Caki2 (cell line): ENCODE results near the gene CSF3R. TPM values are rescaled to one million over a fixed set of nuclear protein-coding genes. Genes with fewer than 3 reads are reported as not detected.
"Not testable (repeated sequence)": the region's sequence is repeated elsewhere in the genome, so short reads cannot be mapped to it uniquely, and the experiment has no call there.

ENCODE experiments used
- DNase-seq: peaks from one replicate; pipeline ENCODE4 v3.0.0-alpha.2; 2015; ENCODE audit warnings: low read depth
- in situ Hi-C: cut with HindIII; loops from 2 replicates; pipeline ENCODE4 v1.10.0; 2016; ENCODE audit warnings: low sequenced_read_pairs, low pct_unique_long_range_greater_than_20kb, mixed read lengths
- total RNA-seq: library from RNA; depleted of rRNA; stranded (reverse); fragments of >200 nt; shearing (Covaris generic); gene quantifications from 2 replicates; pipeline ENCODE4 v1.2.3, GENCODE V29; 2014; ENCODE audit warnings: low replicate concordance

Gene CSF3R
- total RNA-seq, 1 experiment from 2014 or later: not detected

DNA sequence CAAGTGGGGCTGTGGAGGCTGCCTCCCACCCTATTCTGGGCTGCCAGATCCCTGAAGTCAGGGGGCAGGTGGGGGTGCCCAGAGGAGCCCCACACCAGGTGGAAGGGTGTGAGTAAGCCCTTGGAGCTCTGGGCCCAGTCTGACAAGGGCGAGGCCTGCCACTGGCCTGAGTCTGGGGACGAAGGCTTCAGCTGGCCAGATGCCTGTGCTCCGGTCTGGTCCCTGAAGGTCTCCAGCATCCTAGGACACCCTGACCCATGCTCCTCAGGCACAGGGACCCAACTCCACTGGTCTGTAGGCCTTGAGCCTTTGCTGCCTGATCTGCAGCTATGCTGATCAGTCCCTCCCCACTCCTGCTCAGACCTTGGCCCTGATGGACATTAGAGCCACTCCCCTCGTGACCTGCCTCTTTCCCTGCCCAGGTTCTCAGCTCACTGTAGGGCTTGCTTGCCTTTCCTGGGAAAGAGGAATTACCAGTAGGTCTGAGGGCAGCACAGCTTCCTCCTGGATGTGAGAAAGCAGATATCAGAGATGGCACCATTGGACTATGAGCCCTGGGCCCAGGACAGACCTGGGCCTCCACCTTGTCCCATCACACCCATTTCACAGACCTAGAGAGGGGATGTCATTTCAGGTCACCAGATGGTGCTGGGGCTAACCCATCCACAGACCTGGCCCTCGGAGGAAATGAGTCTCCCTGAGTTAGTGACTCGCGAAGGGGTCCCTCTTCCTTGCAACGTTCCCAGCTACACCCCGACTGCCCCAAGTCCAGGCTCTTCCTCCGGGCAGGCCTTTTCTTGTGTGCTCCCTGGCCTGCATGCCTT, 32.8 kb upstream of the CSF3R start:
- in situ Hi-C loops: no loop called here
- no peak for DNase-seq

- in situ Hi-C loops: no loop called here
- no peak for DNase-seq
Measured at GRCh38 chr1:36514501-36514900, 31.8 kb upstream of the CSF3R start.

DNA sequence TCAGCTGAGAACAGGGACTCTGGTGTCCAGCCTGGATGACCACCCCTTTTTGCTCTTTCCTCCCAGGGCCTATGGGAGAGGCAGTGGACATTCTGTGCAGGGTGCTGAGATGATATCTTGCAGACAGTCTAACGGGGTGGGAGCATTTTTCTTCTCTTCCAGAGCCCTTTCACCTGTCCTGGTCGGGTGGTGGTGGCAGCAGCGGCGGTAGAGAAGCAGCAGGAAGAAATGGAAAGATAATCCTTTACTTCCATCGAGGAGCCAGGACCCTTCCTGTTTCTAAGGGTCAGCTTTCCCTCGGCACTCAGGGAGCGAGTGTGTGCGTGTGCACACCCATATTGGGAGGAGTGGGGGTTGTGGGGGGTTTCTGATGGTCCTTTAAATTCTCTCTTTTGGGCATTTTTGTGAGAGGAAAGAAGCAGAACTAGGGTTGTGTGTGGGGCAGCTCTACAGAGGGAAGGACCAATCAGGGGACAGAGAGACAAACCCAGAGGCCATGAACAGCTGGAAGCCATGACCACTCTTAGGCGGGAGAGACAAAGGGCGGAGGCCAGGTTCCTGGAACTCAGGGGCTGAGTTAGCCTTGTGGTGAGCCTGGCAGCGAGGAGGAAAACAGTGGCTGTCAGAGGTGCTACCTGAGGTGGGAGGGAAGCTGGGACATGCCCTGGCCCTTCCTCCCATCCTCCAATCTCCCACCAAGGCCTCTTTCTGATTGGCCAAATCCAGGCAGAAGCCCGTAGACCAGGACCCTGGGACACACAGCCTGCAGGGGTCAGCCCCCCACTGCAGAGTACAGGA, 31.2 kb upstream of the CSF3R start:
- in situ Hi-C loops: no loop called here

GRCh38 chr1:36512842-36513241, 30.1 kb upstream of the CSF3R start:
- in situ Hi-C loops: no loop called here
- no peak for DNase-seq

More for the DNA sequence above, 31.2 kb upstream of the CSF3R start:
- DNase-seq: no peak

GRCh38 chr1:36511804-36512798, 29.4 kb upstream of the CSF3R start:
- in situ Hi-C loops: no loop called here
- no peak for DNase-seq

DNA sequence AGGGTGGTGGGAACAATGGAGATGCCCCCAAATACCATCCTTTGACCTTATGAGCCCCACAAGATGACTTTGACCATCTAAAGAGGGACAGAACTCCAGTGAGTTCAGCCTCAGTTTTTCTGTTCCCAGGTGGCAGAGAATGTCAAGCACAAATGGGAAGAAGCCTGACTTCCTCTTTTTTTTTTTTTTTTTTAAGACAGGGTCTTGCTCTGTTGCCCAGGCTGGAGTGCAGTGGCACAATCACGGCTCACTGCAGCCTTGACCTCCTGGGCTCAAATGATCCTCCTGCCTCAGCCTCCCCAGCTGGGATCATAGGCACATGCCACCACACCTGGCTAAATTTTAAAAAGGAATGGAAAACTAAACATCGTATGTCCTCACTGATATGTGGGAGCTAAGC, 28.5 kb upstream of the CSF3R start:
- DNase-seq, in situ Hi-C loops: not testable (repeated sequence)

DNA sequence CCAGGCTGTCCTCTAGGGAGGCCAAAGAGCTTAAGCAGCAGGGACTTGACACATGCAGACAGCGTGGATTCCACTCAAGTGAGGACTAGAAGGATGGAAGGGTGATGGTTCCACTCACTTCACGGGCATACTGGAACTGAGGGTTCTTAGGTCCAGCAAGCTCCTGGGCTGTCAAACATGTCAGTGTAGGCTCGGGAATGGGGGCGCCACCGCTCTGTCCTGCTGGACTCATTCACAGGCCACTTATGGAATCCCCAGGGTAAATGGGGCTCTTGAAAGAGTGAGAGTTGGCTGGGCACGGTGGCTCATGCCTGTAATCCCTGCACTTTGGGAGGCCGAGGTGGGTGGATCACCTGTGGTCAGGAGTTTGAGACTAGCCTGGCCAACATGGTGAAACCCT, 27.7 kb upstream of the CSF3R start:
- in situ Hi-C loops: no loop called here

GRCh38 chr1:36508257-36508656, 25.5 kb upstream of the CSF3R start:
- no peak for DNase-seq

More for the DNA sequence above, 27.7 kb upstream of the CSF3R start:
- DNase-seq: no peak

GRCh38 chr1:36506276-36506920, 23.7 kb upstream of the CSF3R start:
- in situ Hi-C loops: no loop called here
- no peak for DNase-seq

More at GRCh38 chr1:36508257-36508656, 25.5 kb upstream of the CSF3R start:
- in situ Hi-C loops: no loop called here

- in situ Hi-C loops: no loop called here
- no peak for DNase-seq
Measured at GRCh38 chr1:36503733-36504132, 21.0 kb upstream of the CSF3R start.

- no peak for DNase-seq
- in situ Hi-C loops: no loop called here
Measured at GRCh38 chr1:36503159-36503558, 20.4 kb upstream of the CSF3R start.

- in situ Hi-C loops: no loop called here
- DNase-seq: no peak
Measured at GRCh38 chr1:36502616-36503015, 19.9 kb upstream of the CSF3R start.

GRCh38 chr1:36501911-36502310, 19.2 kb upstream of the CSF3R start:
- in situ Hi-C loops: not testable (repeated sequence)

DNA sequence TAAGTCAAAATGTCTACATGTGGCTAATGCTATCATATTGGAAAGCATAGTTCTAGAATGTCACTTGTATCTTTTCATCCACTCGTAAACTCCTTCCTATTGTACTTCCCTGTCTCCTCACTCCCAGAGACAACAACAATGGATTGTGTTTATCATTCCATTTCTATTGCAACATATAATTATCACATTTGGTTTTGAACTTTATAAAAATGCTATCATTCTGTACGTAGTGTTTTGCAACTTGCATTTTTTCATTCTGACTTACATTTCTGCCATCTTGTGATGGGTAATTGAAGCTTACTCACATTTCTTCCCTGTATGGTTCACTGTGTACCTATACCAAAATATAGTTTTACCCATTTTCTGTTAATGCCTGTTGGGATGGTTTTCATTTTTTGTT, 14.5 kb upstream of the CSF3R start:
- DNase-seq: no peak
- in situ Hi-C loops: no loop called here

More at GRCh38 chr1:36501911-36502310, 19.2 kb upstream of the CSF3R start:
- not testable (repeated sequence) for DNase-seq

- no peak for DNase-seq
- in situ Hi-C loops: no loop called here
Measured at GRCh38 chr1:36494971-36495370, 12.3 kb upstream of the CSF3R start.

- no peak for DNase-seq
- in situ Hi-C loops: no loop called here
Measured at GRCh38 chr1:36493524-36493923, 10.8 kb upstream of the CSF3R start.

- DNase-seq: no peak
- in situ Hi-C loops: no loop called here
Measured at GRCh38 chr1:36492491-36492890, 9.8 kb upstream of the CSF3R start.
